Vagina (tissue), 2 donors: ENCODE data around the gene MYO9A.

Experiments used
- POLR2A ChIP-seq, 2 donors: fragments of 450-650 bp; IDR thresholded peaks; one replicate each; pipeline ENCODE4 v1.6.1; 2017; ENCODE audit warnings: antibody characterized with exemption in 2 of 2, mild to moderate bottlenecking in 2 of 2, moderate library complexity in 2 of 2
- TF ChIP-seq, protein P1 (sequence below), 3 experiments: fragments of 450-650 bp in 2 of 3; fragments of 200-600 bp in 1 of 3; sonication (generic) in 1 of 3; IDR thresholded peaks; one replicate each; pipeline ENCODE4 v1.5.1; 2017 to 2019; ENCODE audit warnings: antibody characterized with exemption in 3 of 3, mild to moderate bottlenecking in 2 of 3, moderate library complexity in 2 of 3

DNA sequence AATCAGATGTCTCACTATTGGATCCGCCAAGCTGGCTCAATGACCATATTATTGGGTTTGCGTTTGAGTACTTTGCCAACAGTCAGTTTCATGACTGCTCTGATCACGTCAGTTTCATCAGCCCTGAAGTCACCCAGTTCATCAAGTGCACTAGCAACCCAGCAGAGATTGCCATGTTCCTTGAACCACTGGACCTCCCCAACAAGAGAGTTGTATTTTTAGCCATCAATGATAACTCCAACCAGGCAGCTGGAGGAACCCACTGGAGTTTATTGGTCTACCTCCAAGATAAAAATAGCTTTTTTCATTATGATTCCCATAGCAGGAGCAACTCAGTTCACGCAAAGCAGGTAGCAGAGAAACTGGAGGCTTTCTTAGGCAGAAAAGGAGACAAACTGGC, 21.7 kb upstream of the MYO9A start:
- TF ChIP-seq, protein P1, sequence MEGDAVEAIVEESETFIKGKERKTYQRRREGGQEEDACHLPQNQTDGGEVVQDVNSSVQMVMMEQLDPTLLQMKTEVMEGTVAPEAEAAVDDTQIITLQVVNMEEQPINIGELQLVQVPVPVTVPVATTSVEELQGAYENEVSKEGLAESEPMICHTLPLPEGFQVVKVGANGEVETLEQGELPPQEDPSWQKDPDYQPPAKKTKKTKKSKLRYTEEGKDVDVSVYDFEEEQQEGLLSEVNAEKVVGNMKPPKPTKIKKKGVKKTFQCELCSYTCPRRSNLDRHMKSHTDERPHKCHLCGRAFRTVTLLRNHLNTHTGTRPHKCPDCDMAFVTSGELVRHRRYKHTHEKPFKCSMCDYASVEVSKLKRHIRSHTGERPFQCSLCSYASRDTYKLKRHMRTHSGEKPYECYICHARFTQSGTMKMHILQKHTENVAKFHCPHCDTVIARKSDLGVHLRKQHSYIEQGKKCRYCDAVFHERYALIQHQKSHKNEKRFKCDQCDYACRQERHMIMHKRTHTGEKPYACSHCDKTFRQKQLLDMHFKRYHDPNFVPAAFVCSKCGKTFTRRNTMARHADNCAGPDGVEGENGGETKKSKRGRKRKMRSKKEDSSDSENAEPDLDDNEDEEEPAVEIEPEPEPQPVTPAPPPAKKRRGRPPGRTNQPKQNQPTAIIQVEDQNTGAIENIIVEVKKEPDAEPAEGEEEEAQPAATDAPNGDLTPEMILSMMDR (IDR thresholded peaks at IDR 0.05), result no peak
- TF ChIP-seq POLR2A (IDR thresholded peaks at IDR 0.05), result no peak
